Endothelial cell of umbilical vein (primary cell): ENCODE measurements around the gene PAFAH2. TPM values are rescaled to one million over a fixed set of nuclear protein-coding genes. Genes with fewer than 3 reads are reported as not detected.

Experiments used
- BruUV-seq: library from RNA; stranded (reverse); fragments of 400-500 nt; replicated peaks from 2 replicates; lab custom pipeline; 2021; lab: Mats Ljungman, UMichigan
- CTCF ChIA-PET: fragments of 300-600, 350-600 bp; sonication (Branson Sonifier 250); formaldehyde crosslinking; loops from one replicate; lab custom pipeline; 2021; ENCODE audit warnings: antibody characterized with exemption, inconsistent platforms; lab: Charles Lee
- POLR2A ChIA-PET: fragments of 300-600, 350-600 bp; sonication (Branson Sonifier 250); formaldehyde crosslinking; loops from one replicate; lab custom pipeline; 2021; ENCODE audit warnings: antibody characterized with exemption, inconsistent platforms; lab: Charles Lee
- DNase-seq: peaks from one replicate; pipeline ENCODE4 v3.0.0-alpha.2; 2011; ENCODE audit warnings: low read depth, low spot score
- FAIRE-seq: peaks from 2 replicates; lab custom pipeline; 2011; peaks lifted over from hg19 to GRCh38; lab: Jason Lieb, UNC
- H2AFZ ChIP-seq: 2 replicates; pipeline ENCODE4 v1.6.0; 2012; ENCODE audit warnings: low read depth, low read length, control low read depth, inconsistent platforms
- H3K27ac ChIP-seq: 2 replicates; pipeline ENCODE4 v1.5.1; 2011; ENCODE audit warnings: low read depth, mild to moderate bottlenecking, control low read depth, low read length, moderate library complexity; ENCODE audit not compliant: insufficient read depth
- H3K27me3 ChIP-seq, 2 experiments: 2 replicates each; pipeline versions ENCODE4 v1.6.0 to v1.6.1; 2011; ENCODE audit warnings: low read length in 2 of 2, mixed read lengths in 1 of 2; ENCODE audit not compliant: control insufficient read depth in 2 of 2, insufficient read depth in 2 of 2
- H3K36me3 ChIP-seq, 2 experiments: 2 replicates in 1 of 2; 3 replicates in 1 of 2; pipeline ENCODE4 v1.5.1; 2011; ENCODE audit warnings: low read length in 2 of 2, mild to moderate bottlenecking in 1 of 2, moderate library complexity in 1 of 2; ENCODE audit not compliant: control insufficient read depth in 2 of 2, insufficient read depth in 2 of 2; ENCODE audit errors: extremely low read depth in 1 of 2
- H3K4me1 ChIP-seq: 3 replicates; pipeline ENCODE4 v1.5.1; 2011; ENCODE audit warnings: mild to moderate bottlenecking, low read length; ENCODE audit not compliant: control insufficient read depth, insufficient read depth; ENCODE audit errors: extremely low read depth
- H3K4me2 ChIP-seq: 2 replicates; pipeline ENCODE4 v1.6.1; 2011; ENCODE audit warnings: low read length, control low read depth, mixed read lengths; ENCODE audit not compliant: insufficient read depth
- H3K4me3 ChIP-seq, 3 experiments: fragments of 200-600 bp in 1 of 3; sonication (generic), shearing (Covaris generic) in 1 of 3; replicated peaks in 1 of 3; 2 replicates each; pipeline ENCODE4 v1.5.1; 2011 to 2016; ENCODE audit warnings: control low read depth in 3 of 3, low read length in 3 of 3, mild to moderate bottlenecking in 2 of 3, inconsistent platforms in 1 of 3, low read depth in 1 of 3, moderate library complexity in 1 of 3; ENCODE audit not compliant: insufficient read depth in 1 of 3
- H3K79me2 ChIP-seq: 2 replicates; pipeline ENCODE4 v1.6.0; 2012; ENCODE audit warnings: low read length, inconsistent platforms; ENCODE audit not compliant: control insufficient read depth, insufficient read depth
- H3K9ac ChIP-seq: replicated peaks from 2 replicates; pipeline ENCODE3; 2011; ENCODE audit warnings: low read length, control low read depth; ENCODE audit not compliant: insufficient read depth; ENCODE audit errors: extremely low read depth
- H3K9me1 ChIP-seq: replicated peaks from 3 replicates; pipeline ENCODE4 v1.6.0; 2011; ENCODE audit warnings: mild to moderate bottlenecking, low read length; ENCODE audit not compliant: control insufficient read depth, insufficient read depth; ENCODE audit errors: extremely low read depth
- H3K9me3 ChIP-seq: replicated peaks from 2 replicates; pipeline ENCODE4 v1.5.1; 2012; ENCODE audit warnings: low read length, inconsistent platforms; ENCODE audit not compliant: control insufficient read depth, insufficient read depth
- H4K20me1 ChIP-seq: replicated peaks from 2 replicates; pipeline ENCODE3; 2011; ENCODE audit warnings: mild to moderate bottlenecking, low read length; ENCODE audit not compliant: control insufficient read depth, insufficient read depth; ENCODE audit errors: extremely low read depth
- CTCF ChIP-seq, 2 donors: IDR thresholded peaks; 1 replicate in 1 of 2; 2 replicates in 1 of 2; pipeline ENCODE4 v1.5.1; 2011; ENCODE audit warnings: low read length in 2 of 2, mild to moderate bottlenecking in 2 of 2, moderate library complexity in 2 of 2, control low read depth in 1 of 2, inconsistent platforms in 1 of 2, low read depth in 1 of 2; ENCODE audit not compliant: insufficient read depth in 1 of 2; ENCODE audit errors: extremely low read depth in 1 of 2
- EZH2 ChIP-seq: IDR thresholded peaks from 2 replicates; pipeline ENCODE4 v1.6.1; 2012; ENCODE audit warnings: borderline replicate concordance, low read depth, mild to moderate bottlenecking, moderate library complexity, low read length, inconsistent platforms; ENCODE audit not compliant: severe bottlenecking
- FOS ChIP-seq: IDR thresholded peaks from 2 replicates; pipeline ENCODE4 v1.6.1; 2011; ENCODE audit warnings: mild to moderate bottlenecking, low read length, moderate library complexity, borderline replicate concordance; ENCODE audit not compliant: insufficient read depth
- GATA2 ChIP-seq: IDR thresholded peaks from 2 replicates; pipeline ENCODE4 v1.7.0; 2011; ENCODE audit warnings: low read depth, mild to moderate bottlenecking, moderate library complexity, mixed read lengths, low read length; ENCODE audit not compliant: insufficient read length, insufficient read depth
- JUN ChIP-seq: IDR thresholded peaks from 2 replicates; pipeline ENCODE4 v1.6.1; 2011; ENCODE audit warnings: borderline replicate concordance, low read depth; ENCODE audit not compliant: insufficient read length, insufficient read depth
- MAX ChIP-seq: IDR thresholded peaks from 2 replicates; pipeline ENCODE4 v1.6.1; 2011; ENCODE audit not compliant: insufficient read depth, insufficient read length
- MYC ChIP-seq: IDR thresholded peaks from one replicate; pipeline ENCODE4 v1.6.1; 2011; ENCODE audit warnings: mild to moderate bottlenecking, low read depth, low read length
- POLR2A ChIP-seq: IDR thresholded peaks from 2 replicates; pipeline ENCODE4 v1.6.1; 2012; ENCODE audit warnings: low read depth, mild to moderate bottlenecking, control low read depth, low read length
- POLR2AphosphoS5 ChIP-seq: IDR thresholded peaks from 2 replicates; pipeline ENCODE4 v1.6.1; 2012; ENCODE audit warnings: low read depth, mild to moderate bottlenecking, control low read depth, low read length, moderate library complexity; ENCODE audit not compliant: insufficient read depth
- dilution Hi-C: fragments of 300-500 bp; cut with MboI; formaldehyde crosslinking; loops from one replicate; pipeline ENCODE4 v1.15.0; 2019; ENCODE audit warnings: low sequenced_read_pairs; ENCODE audit not compliant: extremely low pct_ligation_motif_present
- intact Hi-C: fragments of 100-400 bp; cut with micrococcal nuclease; formaldehyde crosslinking; loops from one replicate; pipeline ENCODE4 v1.10.0; 2022
- polyA plus RNA-seq, 4 experiments: library from polyadenylated mRNA; depleted of rRNA in 3 of 4; stranded (reverse) in 3 of 4; unstranded in 1 of 4; fragments of >200 nt; gene quantifications; 2 replicates each; pipeline versions ENCODE4 v1.2.1 to v1.2.3, GENCODE V29; 2011 to 2012; ENCODE audit warnings: missing spikeins in 1 of 4
- total RNA-seq: library from RNA; stranded (reverse); gene quantifications from 2 replicates; pipeline ENCODE4 v1.2.3, GENCODE V29; 2021

Gene PAFAH2
- total and polyA plus RNA-seq, 2 donors (not counting 3 experiments of a cell fraction or from before 2014, with no cell fraction given), result 6.0 to 6.9 TPM

- Histone ChIP-seq H3K9me1 (no peaks in the 10 kb centered on the region), H3K27ac (no peak overlapping the region), H3K36me3 (no peaks in the 10 kb centered on the region), H3K9ac (no peak overlapping the region), H3K9me3 (no peaks in the 10 kb centered on the region), H3K4me1 (peaks cover 4% of the 10 kb centered on the region), H3K27me3 (peaks cover 0 to 1% of the 10 kb centered on the region in 2 experiments), H3K79me2 (no peaks in the 10 kb centered on the region), H4K20me1 (no peaks in the 10 kb centered on the region), H3K4me3 (no peak overlapping the region), H2AFZ (no peak overlapping the region), H3K4me2 (no peak overlapping the region)
- CTCF ChIA-PET, result interaction anchor here (1.9 kb wide), 1 partner anchor 84 kb away, joined by 7 read pairs; the partner anchor contains the start of gene PAFAH2
- DNase-seq (no peak), FAIRE-seq (no peak)
- dilution Hi-C loops (no loop called here), intact Hi-C loops (loop anchor here (1.0 kb wide), 1 partner anchor 8 kb away; no protein-coding TSS in a partner anchor)
- BruUV-seq, result no TSS peak
- no peak for TF ChIP-seq GATA2
- no peak for TF ChIP-seq FOS
- TF ChIP-seq MAX, result no peak
- TF ChIP-seq POLR2AphosphoS5, result no peak
- TF ChIP-seq MYC, result no peak
- no peak for TF ChIP-seq EZH2
- TF ChIP-seq POLR2A, result no peak
- TF ChIP-seq JUN, result no peak
- TF ChIP-seq CTCF (IDR thresholded peaks at IDR 0.05; ENCODE audit: extremely low read depth in 1 of 2, insufficient read depth in 1 of 2, low read depth in 1 of 2, low read length in 2 of 2), result no peak
- POLR2A ChIA-PET, result no interaction called here
These were observed 84.7 kb downstream of the PAFAH2 start for GRCh38 chr1:25913206-25913605.
